H1 (cell line): ENCODE results near the gene COL28A1. TPM values are rescaled to one million over a fixed set of nuclear protein-coding genes. Genes with fewer than 3 reads are reported as not detected.

Experiments used
- CTCF ChIA-PET: fragments of 300-600 bp; sonication (Branson Sonifier 250); formaldehyde crosslinking; loops from one replicate; lab custom pipeline; 2021; ENCODE audit not compliant: partially characterized antibody; lab: Charles Lee
- POLR2A ChIA-PET: fragments of 300-600 bp; sonication (Branson Sonifier 250); formaldehyde crosslinking; loops from one replicate; lab custom pipeline; 2021; ENCODE audit warnings: inconsistent platforms; ENCODE audit not compliant: partially characterized antibody; lab: Charles Lee
- DNase-seq, 2 experiments: peaks; one replicate each; pipeline versions ENCODE4 v3.0.0 to v3.0.0-alpha.2; 2010 to 2022; ENCODE audit warnings: low spot score in 2 of 2, low read depth in 1 of 2, mixed read lengths in 1 of 2
- FAIRE-seq: peaks from 2 replicates; lab custom pipeline; 2011; peaks lifted over from hg19 to GRCh38; lab: Jason Lieb, UNC
- H2AFZ ChIP-seq: 2 replicates; pipeline ENCODE4 v1.8.1; 2012; ENCODE audit warnings: low read length, inconsistent platforms
- H2AK5ac ChIP-seq: 2 replicates; pipeline ENCODE4 v1.6.1; 2013; ENCODE audit warnings: low read depth, low read length
- H2BK120ac ChIP-seq: replicated peaks from 2 replicates; pipeline ENCODE3; 2013; ENCODE audit warnings: low read depth, low read length, inconsistent platforms
- H2BK12ac ChIP-seq: 2 replicates; pipeline ENCODE4 v1.6.1; 2013; ENCODE audit warnings: low read depth, low read length
- H2BK15ac ChIP-seq: 2 replicates; pipeline ENCODE4 v1.6.1; 2013; ENCODE audit warnings: low read length
- H2BK20ac ChIP-seq: 2 replicates; pipeline ENCODE4 v1.6.1; 2013; ENCODE audit warnings: low read length
- H2BK5ac ChIP-seq: 2 replicates; pipeline ENCODE4 v1.6.1; 2013; ENCODE audit warnings: low read depth, low read length
- H3K14ac ChIP-seq: 2 replicates; pipeline ENCODE4 v1.6.1; 2013; ENCODE audit warnings: inconsistent platforms; ENCODE audit not compliant: insufficient read length
- H3K18ac ChIP-seq: 2 replicates; pipeline ENCODE4 v1.6.1; 2013; ENCODE audit warnings: low read length; ENCODE audit errors: extremely low read depth
- H3K23ac ChIP-seq: 2 replicates; pipeline ENCODE4 v1.6.1; 2013; ENCODE audit warnings: inconsistent platforms; ENCODE audit not compliant: insufficient read length
- H3K23me2 ChIP-seq: 2 replicates; pipeline ENCODE4 v1.6.1; 2013; ENCODE audit warnings: low read depth, low read length
- H3K27ac ChIP-seq: 2 replicates; pipeline ENCODE4 v1.6.1; 2011; ENCODE audit warnings: low read depth, low read length, inconsistent platforms
- H3K27me3 ChIP-seq, 4 experiments: replicated peaks in 1 of 4; 1 replicate in 1 of 4; 2 replicates in 3 of 4; pipeline versions ENCODE4 v1.6.1 to v1.8.1; 2011 to 2013; ENCODE audit warnings: low read length in 3 of 4, mild to moderate bottlenecking in 3 of 4, inconsistent platforms in 2 of 4, mixed read lengths in 2 of 4, moderate library complexity in 1 of 4; ENCODE audit not compliant: control insufficient read depth in 3 of 4, insufficient read depth in 3 of 4; ENCODE audit errors: extremely low read depth in 1 of 4
- H3K36me3 ChIP-seq, 4 experiments: 2 replicates each; pipeline versions ENCODE4 v1.6.1 to v1.8.1; 2011 to 2013; ENCODE audit warnings: mild to moderate bottlenecking in 4 of 4, low read length in 3 of 4, moderate library complexity in 2 of 4, control low read depth in 1 of 4, inconsistent platforms in 1 of 4; ENCODE audit not compliant: insufficient read depth in 4 of 4, control insufficient read depth in 2 of 4
- H3K4ac ChIP-seq: replicated peaks from 2 replicates; pipeline ENCODE3; 2013; ENCODE audit warnings: low read length, low read depth, mixed read lengths, inconsistent platforms; ENCODE audit not compliant: insufficient read length
- H3K4me1 ChIP-seq, 4 experiments: replicated peaks in 1 of 4; 1 replicate in 1 of 4; 2 replicates in 3 of 4; pipeline versions ENCODE4 v1.6.1 to v1.8.1; 2011 to 2013; ENCODE audit warnings: low read length in 3 of 4, inconsistent platforms in 2 of 4, mixed read lengths in 1 of 4; ENCODE audit not compliant: insufficient read depth in 4 of 4, control insufficient read depth in 3 of 4
- H3K4me2 ChIP-seq, 2 experiments: 2 replicates each; pipeline versions ENCODE4 v1.6.1 to v1.8.1; 2011 to 2013; ENCODE audit warnings: low read depth in 2 of 2, low read length in 2 of 2, control low read depth in 1 of 2, inconsistent platforms in 1 of 2, mild to moderate bottlenecking in 1 of 2; ENCODE audit not compliant: insufficient read depth in 1 of 2
- H3K4me3 ChIP-seq, 4 experiments: fragments of 200-600, 300-600 bp in 1 of 4; sonication (generic), shearing (Covaris generic), sonication (Bioruptor Twin) in 1 of 4; 2 replicates each; pipeline versions ENCODE4 v1.5.1 to v1.8.1; 2011 to 2016; ENCODE audit warnings: low read length in 4 of 4, low read depth in 3 of 4, control low read depth in 2 of 4, inconsistent platforms in 2 of 4, mild to moderate bottlenecking in 2 of 4, mixed read lengths in 1 of 4, moderate library complexity in 1 of 4; ENCODE audit not compliant: insufficient read depth in 2 of 4; ENCODE audit errors: extremely low read depth in 1 of 4
- H3K56ac ChIP-seq: replicated peaks from 2 replicates; pipeline ENCODE3; 2013; ENCODE audit warnings: low read depth, mild to moderate bottlenecking, mixed read lengths, low read length, inconsistent platforms; ENCODE audit not compliant: insufficient read length
- H3K79me1 ChIP-seq: 2 replicates; pipeline ENCODE4 v1.6.1; 2013; ENCODE audit warnings: low read depth, low read length, control low read depth
- H3K79me2 ChIP-seq, 2 experiments: 2 replicates each; pipeline versions ENCODE4 v1.6.1 to v1.8.1; 2012 to 2013; ENCODE audit warnings: low read length in 2 of 2, mild to moderate bottlenecking in 2 of 2, inconsistent platforms in 1 of 2; ENCODE audit not compliant: insufficient read depth in 2 of 2, control insufficient read depth in 1 of 2
- H3K9ac ChIP-seq, 4 experiments: replicated peaks in 1 of 4; 1 replicate in 1 of 4; 2 replicates in 3 of 4; pipeline versions ENCODE4 v1.6.1 to v1.8.1; 2011 to 2013; ENCODE audit warnings: low read depth in 3 of 4, low read length in 3 of 4, control low read depth in 2 of 4, mild to moderate bottlenecking in 2 of 4, moderate library complexity in 2 of 4, inconsistent platforms in 1 of 4; ENCODE audit errors: extremely low read depth in 1 of 4
- H3K9me3 ChIP-seq, 2 experiments: 2 replicates each; pipeline versions ENCODE4 v1.6.1 to v1.8.1; 2012 to 2013; ENCODE audit warnings: mild to moderate bottlenecking in 2 of 2, moderate library complexity in 2 of 2, control low read depth in 1 of 2, inconsistent platforms in 1 of 2, low read depth in 1 of 2, low read length in 1 of 2, mixed read lengths in 1 of 2; ENCODE audit not compliant: insufficient read depth in 2 of 2
- H4K20me1 ChIP-seq, 2 experiments: replicated peaks in 1 of 2; 2 replicates each; pipeline versions ENCODE3 to v1.8.1; 2011 to 2013; ENCODE audit warnings: inconsistent platforms in 2 of 2, low read length in 2 of 2, mild to moderate bottlenecking in 1 of 2; ENCODE audit not compliant: insufficient read depth in 2 of 2, control insufficient read depth in 1 of 2
- H4K5ac ChIP-seq: 2 replicates; pipeline ENCODE4 v1.6.1; 2013; ENCODE audit warnings: low read length, low read depth, mixed read lengths, inconsistent platforms; ENCODE audit not compliant: insufficient read length
- H4K8ac ChIP-seq: 2 replicates; pipeline ENCODE4 v1.8.0; 2013; ENCODE audit warnings: mild to moderate bottlenecking, moderate library complexity, low read length, inconsistent platforms; ENCODE audit not compliant: insufficient read depth; ENCODE audit errors: extremely low read depth
- H4K91ac ChIP-seq: replicated peaks from 2 replicates; pipeline ENCODE3; 2013; ENCODE audit warnings: low read length, mixed read lengths, inconsistent platforms; ENCODE audit not compliant: insufficient read length
- MAX ChIP-seq: IDR thresholded peaks from 2 replicates; pipeline ENCODE4 v1.6.1; 2012; ENCODE audit warnings: inconsistent platforms
- POLR2A ChIP-seq, 2 experiments: IDR thresholded peaks; 1 replicate in 1 of 2; 2 replicates in 1 of 2; pipeline ENCODE4 v1.6.1; 2011; ENCODE audit warnings: low read depth in 2 of 2, low read length in 2 of 2, mild to moderate bottlenecking in 2 of 2; ENCODE audit errors: control extremely low read depth in 1 of 2
- SP1 ChIP-seq: IDR thresholded peaks from 2 replicates; pipeline ENCODE4 v1.6.1; 2011; ENCODE audit warnings: low read depth, low read length
- TAF7 ChIP-seq: optimal IDR thresholded peaks from 2 replicates; pipeline ENCODE3; 2011; ENCODE audit warnings: low read depth, mild to moderate bottlenecking, inconsistent platforms, low read length, moderate library complexity, borderline replicate concordance
- USF2 ChIP-seq: IDR thresholded peaks from 2 replicates; pipeline ENCODE4 v1.6.1; 2011; ENCODE audit warnings: low read length, improper control_type of control experiment
- WGBS, 2 experiments: shearing (Covaris generic) in 1 of 2; methylation state at CpG; one replicate each; pipeline versions ENCODE4 v1.1.6 to v1.1.7; 2013 to 2015; ENCODE audit warnings: low lambda C conversion rate in 2 of 2, mixed read lengths in 2 of 2, inconsistent platforms in 1 of 2, low coverage in 1 of 2, missing lambda C conversion rate in 1 of 2; ENCODE audit not compliant: insufficient replicate concordance in 2 of 2, insufficient coverage in 1 of 2, insufficient read length in 1 of 2; ENCODE audit errors: extremely low coverage in 1 of 2, missing lambda C conversion rate in 1 of 2; 5-methylcytosine and 5-hydroxymethylcytosine counted together
- polyA plus RNA-seq, 7 experiments: library from polyadenylated mRNA; depleted of rRNA in 3 of 7; stranded (reverse) in 5 of 7; unstranded in 2 of 7; fragments of >200 nt in 5 of 7; fragments of 200-250 nt in 2 of 7; gene quantifications; 1 replicate in 5 of 7; 2 replicates in 1 of 7; 4 replicates in 1 of 7; pipeline versions ENCODE4 v1.2.1 to v1.2.3, GENCODE V29; 2011 to 2013; ENCODE audit warnings: missing spikeins in 2 of 7, mixed read lengths in 2 of 7
- total RNA-seq: library from RNA; stranded (reverse); fragmentation: NEBNext Ultra II Directional; extraction: Animal tissue kit (Norgen Biotek cat#: 25700); gene quantifications from 2 replicates; pipeline ENCODE4 v1.2.1, GENCODE V29; 2021

Gene COL28A1
- total and polyA plus RNA-seq, 2 of the 8 experiments (the other 6 are each of a cell fraction or from before 2014, with no cell fraction given) = 0.22 to 0.38 TPM

- POLR2A ChIA-PET = interaction anchor here (0.7 to 1.2 kb wide), 3 partner anchors 10 to 707 kb away, joined by 3 to 4 read pairs (median 3); no protein-coding TSS in a partner anchor
- H3K27ac ChIP-seq = peak overlapping the region; percentile 68; the same call in 1 of the 2 replicates
- no peak overlapping the region for H3K4ac ChIP-seq
- no peak overlapping the region for H2BK15ac ChIP-seq
- H3K4me3 ChIP-seq = peak overlapping the region in 1 of 4 experiments; percentile 33; a peak in 1 of 8 replicates
- H2BK5ac ChIP-seq = no peak overlapping the region
- CTCF ChIA-PET = no interaction called here
- peak overlapping the region in 1 of 2 experiments; percentile 60; a peak in 2 of 4 replicates for H3K4me2 ChIP-seq
- peak overlapping the region; percentile 4; the same call in 1 of the 2 replicates for H2AFZ ChIP-seq
- peaks cover 0 to 21% (median 0%) of the 10 kb centered on the region in 4 experiments; a peak in 1 of 8 replicates for H3K36me3 ChIP-seq
- no peaks in the 10 kb centered on the region for H3K23me2 ChIP-seq
- no peak overlapping the region; the same call in 1 of the 2 replicates for H2BK12ac ChIP-seq
- no peak overlapping the region for H2BK120ac ChIP-seq
- no peaks in the 10 kb centered on the region; the same call in 1 of the 2 replicates for H3K79me1 ChIP-seq
- DNase-seq = peak; percentile 17 to 63
- H4K8ac ChIP-seq = no peak overlapping the region
- FAIRE-seq = peak; percentile 98
- no peak overlapping the region for H3K56ac ChIP-seq
- no peak overlapping the region for H2AK5ac ChIP-seq
- no peaks in the 10 kb centered on the region for H3K9me3 ChIP-seq
- H3K18ac ChIP-seq = peak overlapping the region; percentile 62; the same call in 1 of the 2 replicates
- no peak overlapping the region for H2BK20ac ChIP-seq
- WGBS, 2 experiments = 27% methylated on average over 10 of the region's 10 CpGs; no CpG with 5 or more reads in 1 of the 2 experiments
- no peak overlapping the region for H3K9ac ChIP-seq
- H4K5ac ChIP-seq = no peak overlapping the region
- H3K4me1 ChIP-seq = peaks cover 2 to 5% (median 3%) of the 10 kb centered on the region in 4 experiments; a peak in 5 of 7 replicates
- H4K91ac ChIP-seq = no peak overlapping the region
- H3K14ac ChIP-seq = no peak overlapping the region
- no peaks in the 10 kb centered on the region for H4K20me1 ChIP-seq
- H3K79me2 ChIP-seq = peaks cover 0 to 10% of the 10 kb centered on the region in 2 experiments; a peak in 2 of 4 replicates
- H3K27me3 ChIP-seq = no peaks in the 10 kb centered on the region
- no peak overlapping the region for H3K23ac ChIP-seq
- TF ChIP-seq TAF7 = no peak
- peak in 1 of 2 experiments; percentile 48; a peak in 1 of 3 replicates for TF ChIP-seq POLR2A (IDR thresholded peaks at IDR 0.05; ENCODE audit: control extremely low read depth in 1 of 2, low read depth in 2 of 2, low read length in 2 of 2)
- peak; percentile 95 for TF ChIP-seq MAX
- TF ChIP-seq USF2 = peak; percentile 58
- 0 out of 2 replicates have a peak, but pooled peaks have one; percentile 10 for TF ChIP-seq SP1
These were observed 46.0 kb upstream of the COL28A1 start for GRCh38 chr7:7581531-7582179.
